PC-3 (cell line): ENCODE measurements around the gene PRKN. TPM values are rescaled to one million over a fixed set of nuclear protein-coding genes. Genes with fewer than 3 reads are reported as not detected.

Source experiments
- ATAC-seq: fragments of 200-7000 bp; cut with Tn5 transposase; 2 replicates; pipeline ENCODE4 v1.9.1; 2020; ENCODE audit warnings: mild to moderate bottlenecking, moderate library complexity
- BruUV-seq: library from RNA; stranded (reverse); fragments of 400-500 nt; replicated peaks from 2 replicates; lab custom pipeline; 2021; lab: Mats Ljungman, UMichigan
- CTCF ChIA-PET: fragments of 300-600 bp; sonication (Branson Sonifier 250); formaldehyde crosslinking; loops from one replicate; lab custom pipeline; 2022; ENCODE audit warnings: antibody characterized with exemption; lab: Charles Lee
- POLR2A ChIA-PET: fragments of 300-600 bp; sonication (Branson Sonifier 250); formaldehyde crosslinking; loops from one replicate; lab custom pipeline; 2022; ENCODE audit warnings: antibody characterized with exemption; ENCODE audit not compliant: unreplicated experiment; lab: Charles Lee
- DNase-seq: peaks from one replicate; pipeline ENCODE4 v3.0.0-alpha.2; 2015
- H2AFZ ChIP-seq: fragments of 300-600 bp; sonication (generic); 2 replicates; pipeline ENCODE4 v1.6.0; 2016; ENCODE audit warnings: antibody characterized with exemption, low read length
- H3F3A ChIP-seq: fragments of 300-600 bp; sonication (generic); one replicate; pipeline ENCODE4 v1.6.0; 2017; ENCODE audit warnings: antibody characterized with exemption, low read length, control low read depth, mild to moderate bottlenecking; ENCODE audit not compliant: unreplicated experiment
- H3K27ac ChIP-seq: fragments of 300-600 bp; sonication (generic); 2 replicates; pipeline ENCODE4 v1.5.1; 2016; ENCODE audit warnings: mild to moderate bottlenecking, low read length
- H3K27me3 ChIP-seq: fragments of 300-600 bp; sonication (generic); 2 replicates; pipeline ENCODE4 v1.6.1; 2016; ENCODE audit warnings: low read length, mixed read lengths
- H3K36me3 ChIP-seq: fragments of 300-600 bp; sonication (generic); 2 replicates; pipeline ENCODE4 v1.6.1; 2016; ENCODE audit warnings: low read depth, mixed run types, low read length, mixed read lengths
- H3K4me1 ChIP-seq: fragments of 300-600 bp; sonication (generic); 2 replicates; pipeline ENCODE4 v1.5.1; 2016; ENCODE audit warnings: low read length; ENCODE audit not compliant: insufficient read depth
- H3K4me2 ChIP-seq: fragments of 300-600 bp; sonication (generic); 2 replicates; pipeline ENCODE4 v1.6.0; 2016; ENCODE audit warnings: low read length
- H3K4me3 ChIP-seq: fragments of 300-600 bp; sonication (generic); 2 replicates; pipeline ENCODE4 v1.5.1; 2016; ENCODE audit warnings: mild to moderate bottlenecking, low read length, mixed read lengths
- H3K79me2 ChIP-seq: fragments of 300-600 bp; sonication (generic); 2 replicates; pipeline ENCODE4 v1.6.1; 2017; ENCODE audit warnings: low read length, mixed read lengths
- H3K9ac ChIP-seq: fragments of 300-600 bp; sonication (generic); 2 replicates; pipeline ENCODE4 v1.6.0; 2016; ENCODE audit warnings: mild to moderate bottlenecking, low read length
- H3K9me2 ChIP-seq: fragments of 300-600 bp; sonication (generic); replicated peaks from 2 replicates; pipeline ENCODE4 v1.6.1; 2016; ENCODE audit warnings: mixed run types, low read length, mixed read lengths
- H3K9me3 ChIP-seq: fragments of 300-600 bp; sonication (generic); 2 replicates; pipeline ENCODE4 v1.6.1; 2016; ENCODE audit warnings: low read length, mixed read lengths
- H4K20me1 ChIP-seq: fragments of 300-600 bp; sonication (generic); 2 replicates; pipeline ENCODE4 v1.6.1; 2016; ENCODE audit warnings: low read length, mixed read lengths
- EZH2 ChIP-seq: fragments of 300-600 bp; sonication (generic); IDR thresholded peaks from one replicate; pipeline ENCODE4 v1.6.1; 2017; ENCODE audit warnings: antibody characterized with exemption, mild to moderate bottlenecking, low read length; ENCODE audit not compliant: unreplicated experiment
- EZH2phosphoT487 ChIP-seq: fragments of 300-600 bp; sonication (generic); IDR thresholded peaks from 2 replicates; pipeline ENCODE4 v1.6.1; 2018; ENCODE audit warnings: mild to moderate bottlenecking, antibody characterized with exemption, low read length, borderline replicate concordance
- intact Hi-C: fragments of 100-400 bp; cut with micrococcal nuclease; formaldehyde crosslinking; loops from 2 replicates; pipeline ENCODE4 v1.9.0; 2023
- total RNA-seq: library from RNA; depleted of rRNA; stranded (reverse); fragments of >200 nt; gene quantifications from 2 replicates; pipeline ENCODE4 v1.2.3, GENCODE V29; 2014
- TF ChIP-seq, protein P1 (sequence below): fragments of 300-600 bp; sonication (generic); conservative IDR thresholded peaks from 2 replicates; pipeline ENCODE4 v1.5.1; 2017; ENCODE audit warnings: antibody characterized with exemption, low read depth, mild to moderate bottlenecking, low read length

PRKN gene
- total RNA-seq, 1 experiment from 2014 or later: not detected

- no peak overlapping the region for H3K4me3 ChIP-seq
- no peaks in the 10 kb centered on the region for H3F3A ChIP-seq
- H3K36me3 ChIP-seq: no peaks in the 10 kb centered on the region
- no peak overlapping the region for H3K4me2 ChIP-seq
- no peak for TF ChIP-seq EZH2
- TF ChIP-seq EZH2phosphoT487: no peak
- TF ChIP-seq, protein P1, sequence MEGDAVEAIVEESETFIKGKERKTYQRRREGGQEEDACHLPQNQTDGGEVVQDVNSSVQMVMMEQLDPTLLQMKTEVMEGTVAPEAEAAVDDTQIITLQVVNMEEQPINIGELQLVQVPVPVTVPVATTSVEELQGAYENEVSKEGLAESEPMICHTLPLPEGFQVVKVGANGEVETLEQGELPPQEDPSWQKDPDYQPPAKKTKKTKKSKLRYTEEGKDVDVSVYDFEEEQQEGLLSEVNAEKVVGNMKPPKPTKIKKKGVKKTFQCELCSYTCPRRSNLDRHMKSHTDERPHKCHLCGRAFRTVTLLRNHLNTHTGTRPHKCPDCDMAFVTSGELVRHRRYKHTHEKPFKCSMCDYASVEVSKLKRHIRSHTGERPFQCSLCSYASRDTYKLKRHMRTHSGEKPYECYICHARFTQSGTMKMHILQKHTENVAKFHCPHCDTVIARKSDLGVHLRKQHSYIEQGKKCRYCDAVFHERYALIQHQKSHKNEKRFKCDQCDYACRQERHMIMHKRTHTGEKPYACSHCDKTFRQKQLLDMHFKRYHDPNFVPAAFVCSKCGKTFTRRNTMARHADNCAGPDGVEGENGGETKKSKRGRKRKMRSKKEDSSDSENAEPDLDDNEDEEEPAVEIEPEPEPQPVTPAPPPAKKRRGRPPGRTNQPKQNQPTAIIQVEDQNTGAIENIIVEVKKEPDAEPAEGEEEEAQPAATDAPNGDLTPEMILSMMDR: no peak
- no peaks in the 10 kb centered on the region for H3K79me2 ChIP-seq
- no peaks in the 10 kb centered on the region for H3K4me1 ChIP-seq
- no peak overlapping the region for H3K27ac ChIP-seq
- intact Hi-C loops: no loop called here
- no peaks in the 10 kb centered on the region for H3K9me2 ChIP-seq
- BruUV-seq: no TSS peak
- no peak overlapping the region for H2AFZ ChIP-seq
- H3K9me3 ChIP-seq: no peaks in the 10 kb centered on the region
- H4K20me1 ChIP-seq: no peaks in the 10 kb centered on the region
- peaks cover 22% of the 10 kb centered on the region for H3K27me3 ChIP-seq
- POLR2A ChIA-PET: no interaction called here
- no peak overlapping the region for H3K9ac ChIP-seq
- DNase-seq: no peak
- no peak for ATAC-seq
- CTCF ChIA-PET: no interaction called here
Measured at GRCh38 chr6:162088091-162088490, 639.5 kb downstream of the PRKN start.

DNA sequence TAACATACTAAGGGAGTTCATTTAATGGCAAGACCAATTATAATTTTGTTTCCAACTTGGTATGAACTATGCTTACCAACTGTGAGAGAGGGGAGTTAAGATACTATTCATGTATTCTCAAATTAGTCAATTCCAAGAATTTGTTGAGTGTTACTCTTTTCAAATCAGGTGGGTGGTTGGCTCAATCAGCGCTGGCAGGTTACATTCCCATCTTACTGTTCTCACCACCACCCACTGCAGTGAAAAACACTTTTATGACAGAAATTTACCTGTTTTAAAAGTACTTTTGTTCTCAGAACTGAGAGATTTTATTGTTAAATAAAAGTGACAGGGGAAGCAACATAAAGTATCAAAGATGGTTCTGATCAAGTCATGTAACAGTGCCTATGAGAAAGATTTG, 642.0 kb downstream of the PRKN start:
- no peak overlapping the region for H3K27ac ChIP-seq
- H3K36me3 ChIP-seq: no peaks in the 10 kb centered on the region
- no peak overlapping the region for H3K4me3 ChIP-seq
- DNase-seq: no peak
- ATAC-seq: no peak
- POLR2A ChIA-PET: no interaction called here
- TF ChIP-seq EZH2: no peak
- TF ChIP-seq EZH2phosphoT487: no peak
- TF ChIP-seq, protein P1: no peak
- H3K9me3 ChIP-seq: no peaks in the 10 kb centered on the region
- no peak overlapping the region for H3K9ac ChIP-seq
- H3K79me2 ChIP-seq: no peaks in the 10 kb centered on the region
- peaks cover 8% of the 10 kb centered on the region for H3K27me3 ChIP-seq
- BruUV-seq: no TSS peak
- no peak overlapping the region for H3K4me2 ChIP-seq
- no peaks in the 10 kb centered on the region for H3K4me1 ChIP-seq
- H4K20me1 ChIP-seq: no peaks in the 10 kb centered on the region
- H3K9me2 ChIP-seq: no peaks in the 10 kb centered on the region
- CTCF ChIA-PET: no interaction called here
- intact Hi-C loops: no loop called here
- H3F3A ChIP-seq: no peaks in the 10 kb centered on the region
- H2AFZ ChIP-seq: no peak overlapping the region

DNA sequence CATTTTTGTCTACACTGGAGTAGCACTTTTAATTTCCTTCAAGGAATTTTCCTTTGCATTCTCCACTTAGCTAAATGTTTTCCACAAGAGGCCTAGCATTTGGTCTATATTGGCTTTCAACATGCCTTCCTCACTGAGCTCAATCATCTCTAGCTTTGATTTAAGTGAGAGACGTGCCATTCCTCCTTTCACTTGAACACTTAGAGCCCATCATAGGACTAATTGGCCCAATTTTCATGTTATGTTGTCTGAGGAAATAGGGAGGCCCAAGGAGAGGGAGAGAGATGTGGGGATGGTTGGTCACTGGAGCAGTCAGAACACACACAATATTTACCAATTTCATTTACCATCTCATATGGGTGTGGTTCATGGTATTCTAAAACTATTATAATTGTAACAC, 645.0 kb downstream of the PRKN start:
- H3K9ac ChIP-seq: no peak overlapping the region
- DNase-seq (no peak), ATAC-seq (no peak)
- intact Hi-C loops: no loop called here
- no peak overlapping the region for H3K4me2 ChIP-seq
- no peaks in the 10 kb centered on the region for H3K4me1 ChIP-seq
- no peaks in the 10 kb centered on the region for H4K20me1 ChIP-seq
- no TSS peak for BruUV-seq
- no peaks in the 10 kb centered on the region for H3F3A ChIP-seq
- CTCF ChIA-PET: no interaction called here
- H3K36me3 ChIP-seq: no peaks in the 10 kb centered on the region
- no peaks in the 10 kb centered on the region for H3K9me3 ChIP-seq
- TF ChIP-seq EZH2phosphoT487 (no peak), EZH2 (no peak)
- TF ChIP-seq, protein P1: no peak
- no peaks in the 10 kb centered on the region for H3K9me2 ChIP-seq
- no peak overlapping the region for H2AFZ ChIP-seq
- no peak overlapping the region for H3K27ac ChIP-seq
- no peaks in the 10 kb centered on the region for H3K79me2 ChIP-seq
- H3K27me3 ChIP-seq: no peaks in the 10 kb centered on the region
- POLR2A ChIA-PET: no interaction called here
- no peak overlapping the region for H3K4me3 ChIP-seq
